NCI-H1930 (cell line): Measurements from ENCODE around the gene PHACTR2.

Experiments used
- DNase-seq, 2 experiments: peaks; one replicate each; lab custom pipeline; 2025; lab: John Stamatoyannopoulos, UW

Gene PHACTR2

DNA sequence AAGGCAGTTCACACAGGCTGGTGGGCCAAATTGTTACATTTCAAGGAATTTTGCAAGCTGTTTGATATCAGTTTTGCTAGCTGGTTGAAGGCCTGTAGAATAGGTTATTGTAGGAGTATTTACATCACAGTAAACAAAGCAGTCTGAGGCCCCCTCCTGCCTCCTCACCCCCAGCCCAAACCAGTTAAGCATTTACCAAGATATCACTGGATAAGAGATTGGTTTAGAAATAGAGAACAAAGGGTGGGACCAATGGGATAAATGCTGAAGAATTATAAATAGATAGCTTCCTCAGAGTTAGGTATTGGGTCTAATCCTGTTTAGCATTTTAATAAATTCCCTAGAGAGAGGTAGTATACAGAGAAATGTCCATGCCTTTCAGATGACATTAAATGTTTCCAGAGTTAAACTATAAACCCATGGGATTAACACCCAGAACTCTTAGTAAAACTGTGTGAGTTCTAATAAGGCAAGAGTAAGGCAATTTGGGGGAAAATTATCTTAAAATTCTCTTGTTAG is 2.3 kb upstream of the PHACTR2 start:
- no peak for DNase-seq

DNA sequence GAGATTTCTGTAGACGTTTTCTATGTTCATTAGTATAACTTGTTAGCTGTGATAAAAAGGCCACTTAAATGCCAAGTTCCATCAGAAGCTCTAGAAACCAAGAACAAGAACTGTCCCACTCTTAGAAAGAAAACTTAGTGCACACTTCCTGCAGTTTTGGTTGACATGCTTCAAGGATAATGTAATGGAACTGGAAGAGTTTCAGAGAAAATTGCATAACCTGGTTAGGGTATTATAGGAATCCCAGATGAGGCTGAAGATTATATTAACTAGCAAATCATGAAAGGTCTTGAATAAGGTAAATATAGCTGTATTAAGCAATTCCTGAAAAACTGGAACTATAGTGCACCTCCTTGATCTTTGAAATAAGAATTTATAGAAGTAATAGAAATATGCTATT is 1.8 kb upstream of the PHACTR2 start:
- no peak for DNase-seq

DNA sequence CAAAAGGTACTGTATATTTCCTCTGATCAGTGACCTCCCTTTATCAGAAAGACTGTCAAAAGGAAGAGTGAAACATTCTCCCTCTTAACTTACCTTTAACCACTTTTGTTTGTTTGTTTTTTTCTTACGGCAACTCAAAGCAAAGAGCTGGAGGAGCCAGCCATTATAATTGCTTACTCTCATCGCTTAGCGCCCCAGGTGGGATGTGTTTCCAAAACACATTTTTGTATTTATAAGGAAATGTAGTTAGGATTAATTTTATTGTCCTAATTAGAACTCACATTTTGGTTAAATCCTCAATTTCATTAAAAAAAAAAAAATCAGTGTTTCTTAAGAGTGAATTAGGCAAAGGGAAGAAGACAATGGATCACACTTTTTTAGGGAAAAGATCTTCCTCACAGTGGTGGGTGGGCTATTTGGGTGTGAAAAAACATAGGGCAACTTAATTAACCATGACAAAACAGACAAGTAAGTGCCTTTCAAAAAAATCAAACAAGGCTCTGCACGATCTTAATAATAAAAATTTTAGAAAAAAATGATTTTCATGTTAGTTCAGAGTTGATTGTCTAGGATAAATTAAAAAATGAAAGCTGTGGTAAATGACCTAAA is 1.2 kb upstream of the PHACTR2 start:
- DNase-seq, result no peak

DNA sequence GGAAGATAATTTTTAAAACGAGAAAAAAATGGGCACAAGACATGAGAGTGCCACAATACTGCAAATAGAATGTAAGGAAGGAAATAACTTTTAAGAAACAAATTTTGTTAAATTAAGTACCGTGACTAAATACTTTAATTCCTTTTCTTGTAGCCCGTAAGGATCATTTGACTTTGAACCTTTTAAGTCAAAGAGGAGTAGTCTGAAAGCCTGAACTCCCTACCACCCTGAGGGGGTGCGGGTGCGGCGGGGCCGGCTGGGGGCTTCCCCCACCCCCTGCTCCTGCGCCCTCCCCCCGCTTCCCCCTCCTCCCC is 231 bp upstream of the PHACTR2 start:
- DNase-seq, result no peak

DNA sequence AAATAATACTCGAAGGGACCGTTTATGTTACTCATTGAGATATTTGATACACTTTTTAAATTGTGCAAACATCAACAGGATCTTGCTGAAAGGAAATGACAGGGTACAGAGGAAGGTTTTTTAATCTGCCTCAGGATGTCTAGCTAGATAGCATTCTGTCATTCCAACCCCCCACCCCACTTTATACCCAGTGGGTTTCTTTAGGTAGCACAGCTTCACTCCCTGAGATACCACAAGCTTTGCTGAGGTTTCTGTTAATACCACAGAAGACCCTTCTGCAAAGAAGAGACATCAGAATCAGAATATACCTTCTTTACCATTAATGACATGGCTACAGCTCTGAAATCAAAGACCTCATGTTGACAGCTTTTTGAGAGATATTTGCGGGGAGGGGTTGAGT is 1.3 kb downstream of the PHACTR2 start:
- DNase-seq, result no peak

DNA sequence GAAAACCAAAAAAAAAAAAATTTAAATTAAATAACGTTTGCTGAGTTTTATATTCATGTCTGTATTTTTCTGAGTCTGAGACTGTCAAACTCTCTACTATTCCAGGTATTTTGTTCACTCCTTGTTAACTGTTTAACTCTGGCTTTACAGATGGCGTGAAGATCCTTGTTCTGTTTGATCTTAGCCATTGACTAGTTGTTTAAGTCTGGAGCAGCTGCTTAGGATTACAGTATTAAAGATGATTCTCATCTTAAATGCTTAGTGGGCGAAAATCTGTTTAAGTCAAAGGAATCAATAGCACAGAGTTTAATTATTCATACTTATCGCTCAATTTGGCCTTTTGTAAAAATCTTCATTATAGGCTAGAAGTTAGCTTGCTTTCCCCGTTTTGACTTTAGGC is 2.4 kb downstream of the PHACTR2 start:
- DNase-seq, result no peak

DNA sequence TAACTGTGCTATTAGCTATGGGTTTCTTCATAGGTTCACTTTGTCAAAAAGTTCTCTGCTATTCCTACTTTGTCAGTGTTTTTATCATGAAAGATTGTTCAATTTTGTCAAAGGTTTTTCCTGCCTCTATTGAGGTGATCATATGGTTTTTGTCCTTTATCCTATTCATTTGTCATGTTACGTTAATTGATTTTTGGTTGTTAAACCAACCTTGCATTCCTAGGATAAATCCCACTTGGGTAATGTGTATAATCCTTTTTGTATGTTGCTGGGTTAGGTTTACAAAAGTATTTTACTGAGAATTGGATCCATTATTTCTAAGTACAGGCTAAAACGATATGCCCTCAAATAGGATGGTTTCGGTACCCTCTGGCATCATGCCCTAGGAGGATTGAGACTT is 5.0 kb downstream of the PHACTR2 start:
- DNase-seq, result no peak

DNA sequence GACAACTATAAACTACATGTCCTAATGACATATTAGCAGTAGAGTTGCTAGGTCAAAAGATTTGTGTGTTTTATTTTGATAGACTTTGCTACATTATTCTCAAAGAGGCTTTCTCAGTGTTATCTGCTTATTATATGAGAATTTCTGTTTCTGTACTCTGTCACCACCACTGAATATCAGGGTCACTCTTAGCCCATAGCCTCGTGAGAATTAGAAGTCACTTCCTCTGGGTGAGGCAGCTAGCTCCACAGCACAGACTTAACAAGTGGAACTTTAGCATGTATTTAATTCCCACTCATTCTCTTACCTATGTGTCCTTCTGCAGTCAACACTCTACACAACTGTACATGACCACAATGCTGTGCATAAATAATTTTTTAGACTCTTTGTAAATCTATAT is 6.7 kb downstream of the PHACTR2 start:
- DNase-seq, result no peak

DNA sequence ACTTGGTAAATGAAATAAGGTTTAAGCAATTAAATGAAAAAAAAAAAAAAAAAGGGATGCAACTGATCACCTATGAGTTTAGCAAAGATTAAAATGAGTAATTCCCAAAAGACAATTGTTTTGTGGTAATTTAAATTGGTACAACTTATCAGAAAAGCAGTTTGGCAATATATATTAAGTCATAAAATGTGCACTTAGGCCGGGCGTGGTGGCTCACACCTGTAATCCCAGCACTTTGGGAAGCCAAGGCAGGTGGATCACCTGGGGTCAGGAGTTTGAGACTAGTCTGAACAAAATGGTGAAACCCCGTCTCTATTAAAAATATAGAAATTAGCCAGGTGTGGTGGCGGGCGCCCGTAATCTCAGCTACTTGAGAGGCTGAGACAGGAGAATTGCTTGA is 7.9 kb downstream of the PHACTR2 start:
- no peak for DNase-seq

DNA sequence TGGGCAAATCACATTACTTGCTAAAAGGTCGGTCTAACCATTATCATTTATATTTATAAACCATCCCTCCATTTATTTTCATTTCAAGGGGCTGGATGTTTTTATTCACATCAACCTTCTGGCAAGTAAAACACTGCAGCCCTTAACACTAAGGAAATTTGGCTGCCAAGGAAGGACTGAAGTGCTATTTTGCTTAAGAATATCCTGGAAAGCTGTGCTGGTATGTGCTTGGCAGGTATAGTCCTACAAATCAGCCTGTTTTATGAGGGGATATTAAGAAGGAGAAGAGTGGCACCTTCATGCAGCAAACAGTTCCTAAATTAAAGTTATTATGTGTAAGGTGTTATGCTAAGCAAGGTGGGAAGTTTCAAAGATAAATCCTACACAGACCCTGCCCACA is 9.8 kb downstream of the PHACTR2 start:
- DNase-seq, result no peak

DNA sequence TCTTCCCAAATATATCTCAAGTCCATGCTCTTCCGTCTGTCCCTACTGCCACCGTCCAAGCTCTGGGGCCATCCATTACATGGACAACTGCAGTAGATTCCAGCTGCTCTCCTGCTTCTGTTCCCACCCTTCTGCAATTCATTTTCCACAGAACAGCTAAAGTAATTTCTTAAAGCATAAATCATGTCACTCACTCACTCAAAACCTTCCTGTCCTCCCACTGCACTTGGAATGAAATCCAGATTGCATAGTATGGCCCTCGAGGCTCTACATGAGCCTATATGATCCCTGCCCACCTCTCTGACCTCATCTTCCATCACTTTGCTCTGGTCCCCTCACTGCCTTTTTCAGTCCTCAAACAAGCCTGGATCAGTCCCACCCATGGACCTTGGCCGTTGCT is 10.9 kb downstream of the PHACTR2 start:
- no peak for DNase-seq

DNA sequence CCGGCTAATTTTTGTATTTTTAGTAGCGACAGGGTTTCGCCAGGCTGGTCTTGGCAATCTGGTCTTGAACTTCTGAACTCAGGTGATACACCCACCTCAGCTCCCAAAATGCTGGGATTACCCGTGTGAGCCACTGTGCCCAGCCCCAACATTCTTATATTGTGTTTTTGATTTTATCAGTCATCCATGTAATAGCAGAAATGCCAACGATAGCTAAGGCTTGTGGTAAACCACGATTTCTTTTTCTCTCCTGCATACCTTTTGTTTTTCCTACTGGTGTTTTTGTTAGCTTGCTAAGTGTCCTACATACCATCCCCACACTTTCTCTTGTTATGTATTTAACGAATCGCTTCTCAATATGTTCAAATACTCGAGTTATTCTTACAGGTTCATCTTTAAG is 12.1 kb downstream of the PHACTR2 start:
- DNase-seq, result no peak

DNA sequence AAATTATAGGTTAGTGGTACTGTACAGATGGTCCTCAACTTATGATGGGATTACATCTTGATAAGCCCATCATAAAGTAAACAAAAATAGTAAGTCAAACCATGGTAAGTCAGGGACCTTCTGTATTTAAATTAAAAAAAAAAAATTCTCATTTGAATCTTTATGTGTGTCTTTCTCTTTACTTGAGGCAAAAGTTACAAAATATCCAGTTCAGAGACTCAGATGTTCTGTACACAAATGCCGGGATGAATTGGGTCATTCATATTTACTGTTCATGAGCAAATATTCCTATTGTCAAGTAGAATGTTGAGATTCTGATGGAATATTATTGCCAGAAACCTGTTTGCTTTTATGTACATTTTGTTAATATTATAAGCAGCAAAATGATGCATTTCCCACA is 13.4 kb downstream of the PHACTR2 start:
- no peak for DNase-seq

DNA sequence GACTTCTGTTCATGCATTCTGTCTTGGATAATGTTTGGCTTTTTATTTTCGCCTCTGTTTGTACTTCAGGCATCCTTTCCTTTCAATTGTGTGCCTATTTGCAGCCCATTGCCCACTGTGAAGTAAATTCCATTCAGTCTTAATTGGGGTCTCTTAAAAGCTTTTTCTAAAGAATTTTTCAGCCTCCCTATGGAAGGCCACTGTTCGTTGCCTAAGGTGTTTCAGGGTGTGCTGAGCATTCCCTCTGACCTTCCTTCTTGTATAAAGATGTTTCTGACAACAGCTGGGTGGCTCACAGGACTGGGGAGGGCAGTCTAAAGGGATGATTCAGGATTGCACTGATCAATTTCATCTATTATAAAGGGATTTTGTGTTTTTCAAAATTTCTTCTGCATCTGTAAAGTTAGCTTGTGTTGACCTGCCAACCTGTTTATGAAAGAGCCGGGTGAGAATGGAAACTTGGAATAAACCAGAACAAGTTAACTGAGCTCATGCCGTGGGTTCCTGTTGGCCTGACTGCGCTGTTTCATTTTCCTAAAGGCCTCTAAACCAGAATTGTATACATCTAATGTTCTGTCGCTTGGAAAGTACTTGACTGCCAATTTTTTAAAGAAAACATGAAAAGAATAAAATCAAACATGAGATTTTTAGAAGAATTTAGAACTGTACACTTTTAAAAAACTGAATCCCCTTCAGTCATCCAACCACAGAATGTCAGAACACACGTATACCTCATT is 14.3 kb downstream of the PHACTR2 start:
- no peak for DNase-seq

DNA sequence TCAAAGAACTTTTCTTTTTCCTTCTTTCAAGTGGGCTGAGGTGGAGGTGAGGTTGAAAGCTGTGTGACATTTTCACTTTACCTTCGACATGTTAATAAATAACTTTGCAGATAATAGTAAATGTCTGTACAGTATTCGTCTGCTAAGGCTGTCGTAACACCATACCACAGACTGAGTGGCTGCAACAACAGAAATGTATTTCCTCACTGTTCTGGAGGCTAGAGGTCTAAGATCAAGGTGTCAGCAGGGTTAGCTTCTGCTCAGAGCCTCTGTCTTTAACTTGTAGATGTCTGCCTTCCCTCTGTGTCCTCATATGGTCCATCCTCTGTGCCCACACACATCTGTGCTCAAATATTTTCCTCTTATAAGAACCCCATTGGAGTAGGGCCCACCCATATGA is 14.9 kb downstream of the PHACTR2 start:
- DNase-seq, result no peak

DNA sequence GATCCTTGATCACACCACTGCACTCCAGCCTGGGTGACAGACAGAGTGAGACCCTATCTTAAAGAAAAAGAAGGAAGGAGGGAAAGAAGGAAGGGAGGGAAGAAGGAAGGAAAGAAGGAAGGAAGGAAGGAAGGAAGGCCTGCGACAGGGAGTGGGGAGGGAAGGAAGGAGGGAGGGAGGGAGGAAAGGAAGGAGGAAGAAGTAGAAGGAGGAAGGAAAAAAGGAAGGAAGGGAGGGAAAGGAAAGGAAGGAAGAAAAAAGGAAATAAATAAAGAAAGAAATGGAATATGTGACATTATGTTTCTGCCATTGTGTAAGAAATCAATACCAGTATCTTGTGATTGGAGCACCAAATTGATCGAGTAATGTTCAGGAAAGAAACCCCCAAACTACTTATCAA is 16.2 kb downstream of the PHACTR2 start:
- no peak for DNase-seq

DNA sequence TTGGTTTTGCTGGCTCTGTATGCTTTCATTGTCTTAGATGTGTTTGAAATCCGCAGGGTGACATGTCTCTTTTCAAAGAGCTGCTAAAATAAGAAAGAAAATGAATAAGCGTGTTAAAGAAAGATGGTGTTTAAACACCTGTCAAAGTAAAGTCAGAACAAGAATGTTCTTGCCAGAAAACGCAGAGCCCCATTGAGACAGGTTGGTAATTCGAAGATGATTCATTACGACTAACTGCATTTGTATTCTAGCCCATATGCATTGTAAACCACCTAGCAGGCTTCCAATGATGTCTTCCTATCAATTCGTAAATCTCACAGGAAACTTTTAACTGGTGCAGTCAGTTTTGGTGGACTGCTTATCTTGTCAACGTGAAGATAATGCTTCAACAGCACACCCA is 16.8 kb downstream of the PHACTR2 start:
- DNase-seq, result no peak

DNA sequence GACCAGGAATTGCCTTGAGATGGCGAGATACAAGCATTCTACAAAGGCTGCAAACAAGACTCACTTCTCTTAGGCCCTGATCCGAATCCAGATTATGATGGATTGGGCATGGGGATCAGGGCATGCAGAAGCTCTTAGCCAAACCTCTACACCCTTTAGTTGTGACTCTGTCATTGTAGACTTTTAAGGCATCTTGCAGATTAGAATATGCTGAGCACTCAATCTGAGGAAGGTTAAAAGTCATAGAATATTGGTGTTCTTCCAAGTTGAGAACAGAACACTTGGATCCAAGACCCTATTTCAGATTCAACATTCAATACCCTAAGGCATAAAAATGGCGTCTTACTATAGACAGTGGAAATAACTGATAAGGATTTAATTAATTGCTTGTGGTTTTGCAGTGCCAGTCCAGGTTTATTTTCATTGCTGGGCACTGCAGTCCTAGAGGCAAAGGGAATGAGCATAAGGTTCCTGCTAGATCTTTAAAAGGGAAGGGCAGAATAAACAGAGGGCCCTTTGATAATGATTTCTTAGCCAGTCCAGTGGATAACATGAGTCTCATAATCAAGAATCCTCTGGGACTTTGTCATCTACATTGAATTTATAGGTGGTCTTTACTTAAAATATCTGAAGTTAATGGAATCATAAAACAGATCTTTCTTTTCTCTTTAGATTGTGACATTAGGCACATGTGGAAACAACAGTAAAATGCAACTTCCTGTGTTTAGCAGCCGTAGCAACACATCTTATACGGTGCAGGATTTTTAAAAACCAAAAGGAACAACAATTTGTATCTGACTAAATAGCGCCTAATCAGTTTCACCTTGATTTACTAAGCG is 17.6 kb downstream of the PHACTR2 start:
- no peak for DNase-seq

DNA sequence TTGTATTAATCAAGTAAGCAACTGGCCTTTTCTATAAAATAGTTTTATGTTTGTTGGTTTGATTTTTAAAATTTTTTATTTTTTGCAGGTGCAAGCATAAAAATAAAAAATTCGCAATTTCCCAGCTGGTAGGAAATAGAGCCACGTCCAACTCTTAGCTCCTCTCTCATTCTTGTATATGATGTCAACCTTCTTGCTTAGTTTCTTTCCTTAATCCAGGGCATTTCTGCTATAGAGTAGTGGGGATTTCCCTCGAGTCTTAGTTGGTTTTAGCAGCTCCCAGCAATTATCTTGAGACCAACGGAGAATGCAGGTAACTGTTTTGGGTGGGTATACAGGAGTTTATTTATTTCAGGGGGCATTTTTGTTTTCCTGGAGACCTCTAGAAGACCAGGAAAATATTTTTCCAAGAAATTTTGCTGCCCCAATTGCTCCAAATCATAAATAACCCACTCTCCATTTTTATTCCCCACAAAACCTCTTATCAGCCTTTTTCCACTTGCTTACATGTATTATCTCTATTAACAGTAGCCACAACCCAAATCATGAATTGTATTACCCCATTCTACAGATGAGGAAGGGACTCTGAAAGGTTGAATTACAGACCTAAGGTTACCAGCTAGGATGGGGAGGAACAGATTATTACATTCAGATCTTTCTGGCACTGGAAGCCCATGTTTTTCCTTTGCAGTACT is 18.4 kb downstream of the PHACTR2 start:
- DNase-seq, result no peak

DNA sequence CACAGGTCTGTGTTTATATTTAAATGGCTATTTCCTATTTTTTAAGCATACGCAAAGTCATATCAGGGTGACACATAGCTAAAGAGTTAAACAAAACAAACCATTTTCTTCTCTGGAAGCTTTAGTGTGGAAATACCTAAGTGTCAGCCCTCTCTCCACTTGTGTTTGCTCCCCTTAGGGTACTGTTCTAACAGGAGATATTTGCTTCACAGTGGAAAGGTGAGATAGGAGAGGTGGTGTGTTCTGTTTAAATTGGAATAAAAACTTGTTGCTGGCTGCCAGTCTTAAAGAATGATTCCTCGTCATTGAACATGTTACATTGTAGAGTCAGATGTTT is 18.9 kb downstream of the PHACTR2 start:
- no peak for DNase-seq

DNA sequence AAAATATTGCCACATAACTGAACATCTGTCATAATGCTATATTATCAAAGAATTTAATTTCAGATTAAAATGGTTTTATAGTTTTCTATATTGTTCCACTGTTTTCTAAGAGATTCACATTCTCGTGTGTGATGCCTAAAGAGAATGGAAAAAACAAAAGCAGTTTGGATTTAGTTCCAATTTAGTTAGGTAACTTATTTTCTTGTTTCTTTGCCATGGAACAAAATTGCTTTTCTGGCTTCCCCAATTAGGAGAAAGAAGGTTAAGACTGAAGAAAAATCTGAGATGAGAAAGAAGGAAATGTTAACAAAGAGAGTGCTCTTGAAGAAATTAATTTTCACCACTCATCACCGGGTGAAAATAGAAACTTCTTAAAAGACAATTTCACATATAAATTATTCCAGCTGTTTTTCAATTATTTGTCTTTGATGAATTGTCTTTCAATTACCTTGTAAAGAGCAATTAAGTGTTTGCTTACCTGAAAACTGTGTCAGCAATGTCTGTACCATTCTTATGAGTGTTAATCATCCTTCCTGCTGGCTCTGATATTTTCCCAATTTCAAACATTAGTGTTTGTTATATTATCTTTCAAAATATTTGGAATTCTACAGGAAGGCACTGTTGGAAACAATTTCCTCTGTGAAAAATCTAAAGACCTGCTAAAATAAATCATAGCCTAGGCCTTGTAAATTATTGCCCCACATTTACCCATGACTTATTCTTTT is 19.5 kb downstream of the PHACTR2 start:
- no peak for DNase-seq

DNA sequence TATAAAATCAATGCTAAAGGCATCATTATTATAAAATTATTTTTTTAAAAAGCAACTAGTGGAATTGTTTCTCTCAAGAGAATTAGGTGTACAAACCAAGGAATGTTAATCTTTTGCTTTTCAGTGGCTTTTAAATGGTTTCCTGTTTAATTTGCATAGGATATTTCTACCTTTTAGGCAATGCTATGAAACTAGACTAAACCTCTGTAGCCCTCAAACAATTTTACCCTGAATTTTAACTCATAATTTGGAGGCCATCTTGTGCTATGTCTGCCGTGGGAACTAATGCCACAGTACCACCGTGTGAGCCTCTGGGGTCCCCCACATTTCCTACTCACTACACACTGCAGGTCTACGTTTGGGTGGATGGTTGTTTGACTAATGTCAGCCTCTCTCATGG is 20.6 kb downstream of the PHACTR2 start:
- DNase-seq, result no peak
